WTC11 (cell line): ENCODE results near the gene SLC19A1.

Experiments
- FOXP4 ChIP-seq: sonication (generic); formaldehyde crosslinking; IDR thresholded peaks from 2 replicates; pipeline ENCODE4 v1.8.0; 2022; ENCODE audit warnings: mild to moderate bottlenecking, missing genetic modification reagents
- JUN ChIP-seq: sonication (generic); formaldehyde crosslinking; IDR thresholded peaks from 2 replicates; pipeline ENCODE4 v1.8.0; 2023; ENCODE audit warnings: mild to moderate bottlenecking, missing genetic modification reagents
- MAX ChIP-seq: sonication (generic); formaldehyde crosslinking; IDR thresholded peaks from 2 replicates; pipeline ENCODE4 v1.8.0; 2022; ENCODE audit warnings: mild to moderate bottlenecking, missing genetic modification reagents
- SP1 ChIP-seq: sonication (generic); formaldehyde crosslinking; conservative IDR thresholded peaks from 2 replicates; pipeline ENCODE4 v1.8.1; 2022; ENCODE audit warnings: missing genetic modification reagents
- TCF7 ChIP-seq: sonication (generic); formaldehyde crosslinking; IDR thresholded peaks from 2 replicates; pipeline ENCODE4 v1.8.0; 2022; ENCODE audit warnings: mild to moderate bottlenecking, low read depth, missing genetic modification reagents, moderate library complexity
- ZBTB21 ChIP-seq: sonication (generic); formaldehyde crosslinking; IDR thresholded peaks from 2 replicates; pipeline ENCODE4 v1.8.1; 2023; ENCODE audit warnings: mild to moderate bottlenecking, missing genetic modification reagents, borderline replicate concordance
- TF ChIP-seq, protein P1 (sequence below): fragments of 200-600 bp; IDR thresholded peaks from 2 replicates; pipeline ENCODE4 v1.8.0; 2022; ENCODE audit warnings: antibody characterized with exemption
- TF ChIP-seq, protein P2 (sequence below): fragments of 250-450 bp; sonication (Bioruptor Pico); conservative IDR thresholded peaks from 2 replicates; pipeline ENCODE4 v1.9.0; 2021; ENCODE audit warnings: mild to moderate bottlenecking

DNA sequence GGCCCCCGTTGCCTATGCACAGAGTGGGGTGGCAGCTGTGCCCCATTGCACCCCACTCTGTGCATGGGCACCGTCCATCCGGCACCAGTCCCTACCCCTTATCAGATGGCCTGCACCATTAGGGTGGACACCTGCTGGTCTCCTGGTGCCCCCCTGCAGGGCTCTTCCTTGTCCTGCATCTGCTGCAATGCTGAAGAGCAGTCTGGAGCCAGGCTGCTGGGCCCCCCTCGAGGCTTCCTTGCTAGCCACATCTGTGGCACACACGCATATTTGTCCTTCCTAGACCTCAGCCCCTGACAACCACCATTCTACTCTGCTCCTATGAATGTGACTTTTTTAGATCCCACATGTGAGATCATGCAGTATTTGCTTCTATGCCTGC, 80.9 kb downstream of the SLC19A1 start:
- TF ChIP-seq, protein P1, sequence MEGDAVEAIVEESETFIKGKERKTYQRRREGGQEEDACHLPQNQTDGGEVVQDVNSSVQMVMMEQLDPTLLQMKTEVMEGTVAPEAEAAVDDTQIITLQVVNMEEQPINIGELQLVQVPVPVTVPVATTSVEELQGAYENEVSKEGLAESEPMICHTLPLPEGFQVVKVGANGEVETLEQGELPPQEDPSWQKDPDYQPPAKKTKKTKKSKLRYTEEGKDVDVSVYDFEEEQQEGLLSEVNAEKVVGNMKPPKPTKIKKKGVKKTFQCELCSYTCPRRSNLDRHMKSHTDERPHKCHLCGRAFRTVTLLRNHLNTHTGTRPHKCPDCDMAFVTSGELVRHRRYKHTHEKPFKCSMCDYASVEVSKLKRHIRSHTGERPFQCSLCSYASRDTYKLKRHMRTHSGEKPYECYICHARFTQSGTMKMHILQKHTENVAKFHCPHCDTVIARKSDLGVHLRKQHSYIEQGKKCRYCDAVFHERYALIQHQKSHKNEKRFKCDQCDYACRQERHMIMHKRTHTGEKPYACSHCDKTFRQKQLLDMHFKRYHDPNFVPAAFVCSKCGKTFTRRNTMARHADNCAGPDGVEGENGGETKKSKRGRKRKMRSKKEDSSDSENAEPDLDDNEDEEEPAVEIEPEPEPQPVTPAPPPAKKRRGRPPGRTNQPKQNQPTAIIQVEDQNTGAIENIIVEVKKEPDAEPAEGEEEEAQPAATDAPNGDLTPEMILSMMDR, result no peak
- TF ChIP-seq SP1 (CRISPR knock-in tag), result no peak
- TF ChIP-seq TCF7 (CRISPR knock-in tag), result no peak
- no peak for TF ChIP-seq MAX
- TF ChIP-seq, protein P2, sequence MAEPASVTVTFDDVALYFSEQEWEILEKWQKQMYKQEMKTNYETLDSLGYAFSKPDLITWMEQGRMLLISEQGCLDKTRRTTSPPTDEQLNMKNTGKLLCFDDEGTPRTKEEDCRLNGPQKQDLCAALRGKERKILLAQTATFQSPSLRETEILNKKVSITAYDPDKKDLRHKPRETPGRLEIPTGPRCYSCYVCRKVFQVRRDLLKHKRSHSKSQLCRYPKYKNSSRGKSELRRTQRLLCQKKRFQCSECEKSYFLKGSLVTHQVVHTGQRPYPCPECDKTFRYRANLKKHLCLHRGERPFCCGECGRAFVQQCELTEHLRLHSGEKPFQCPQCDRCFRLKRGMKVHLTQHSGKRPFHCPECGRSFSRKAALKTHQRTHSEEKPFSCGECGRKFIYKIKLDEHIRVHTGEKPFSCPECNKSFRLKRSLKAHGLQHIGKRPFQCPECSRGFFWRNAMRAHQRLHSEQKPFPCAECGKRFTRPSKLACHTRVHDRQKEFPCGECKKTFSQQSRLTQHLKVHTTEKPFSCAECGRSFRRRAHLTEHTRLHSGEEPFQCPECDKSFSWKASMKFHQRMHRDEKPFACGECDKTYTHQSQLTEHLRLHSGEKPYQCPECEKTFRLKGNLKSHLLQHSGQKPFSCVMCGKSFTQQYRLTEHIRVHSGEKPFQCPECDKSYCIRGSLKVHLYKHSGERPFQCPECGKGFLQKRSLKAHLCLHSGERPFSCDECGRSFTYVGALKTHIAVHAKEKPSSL (CRISPR knock-in tag), result no peak
- TF ChIP-seq ZBTB21 (CRISPR knock-in tag), result no peak
- no peak for TF ChIP-seq FOXP4 (CRISPR knock-in tag)
- TF ChIP-seq JUN, result no peak
